ENCODE measurements around the gene ACR. TPM values are rescaled to one million over a fixed set of nuclear protein-coding genes. Genes with fewer than 3 reads are reported as not detected.
A peak's percentile ranks its signal among the peaks of the same experiment; 100 is the strongest.

Gene ACR
- total RNA-seq, 1 experiment from 2014 or later, result not detected

DNA sequence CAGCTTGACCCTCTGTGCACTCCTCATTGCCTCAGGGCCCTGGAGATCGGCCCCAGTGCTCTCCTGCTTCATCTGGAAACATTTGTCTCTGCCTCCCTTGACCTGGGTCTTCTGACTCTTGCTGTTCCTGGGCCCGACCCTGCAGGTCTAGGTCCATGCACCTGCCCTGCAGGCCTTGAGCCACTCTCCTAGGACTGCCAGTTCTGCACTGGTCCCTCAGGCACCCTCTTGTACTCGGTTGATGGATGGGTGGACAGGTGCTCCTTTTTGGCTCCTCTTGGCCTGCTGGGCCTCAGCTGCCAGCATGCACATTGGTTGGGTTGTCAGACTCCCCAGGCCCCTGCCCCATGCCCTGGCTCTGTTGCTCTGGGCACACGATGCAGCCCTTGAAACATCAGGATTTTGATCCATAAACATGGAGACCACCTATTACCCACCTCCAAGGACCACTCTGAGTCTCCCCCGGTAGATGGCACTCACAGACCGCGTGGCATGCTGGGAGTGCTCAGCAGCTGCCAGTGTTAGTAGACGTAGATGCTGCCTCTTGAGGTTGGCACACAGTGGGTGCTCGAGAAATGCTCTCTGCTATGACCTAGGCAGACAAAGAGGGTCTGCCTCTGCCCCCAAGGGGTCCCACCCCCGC lies 20.2 kb upstream of the ACR start:
- ChIA-PET CTCF (no interaction called here), POLR2A (ENCODE audit: low non-redundant PET) (no interaction called here)
- TF ChIP-seq EZH2 (IDR thresholded peaks at IDR 0.05; ENCODE audit: borderline replicate concordance, low read depth, low read length, poor library complexity, severe bottlenecking), result no peak
- TF ChIP-seq, protein P1, sequence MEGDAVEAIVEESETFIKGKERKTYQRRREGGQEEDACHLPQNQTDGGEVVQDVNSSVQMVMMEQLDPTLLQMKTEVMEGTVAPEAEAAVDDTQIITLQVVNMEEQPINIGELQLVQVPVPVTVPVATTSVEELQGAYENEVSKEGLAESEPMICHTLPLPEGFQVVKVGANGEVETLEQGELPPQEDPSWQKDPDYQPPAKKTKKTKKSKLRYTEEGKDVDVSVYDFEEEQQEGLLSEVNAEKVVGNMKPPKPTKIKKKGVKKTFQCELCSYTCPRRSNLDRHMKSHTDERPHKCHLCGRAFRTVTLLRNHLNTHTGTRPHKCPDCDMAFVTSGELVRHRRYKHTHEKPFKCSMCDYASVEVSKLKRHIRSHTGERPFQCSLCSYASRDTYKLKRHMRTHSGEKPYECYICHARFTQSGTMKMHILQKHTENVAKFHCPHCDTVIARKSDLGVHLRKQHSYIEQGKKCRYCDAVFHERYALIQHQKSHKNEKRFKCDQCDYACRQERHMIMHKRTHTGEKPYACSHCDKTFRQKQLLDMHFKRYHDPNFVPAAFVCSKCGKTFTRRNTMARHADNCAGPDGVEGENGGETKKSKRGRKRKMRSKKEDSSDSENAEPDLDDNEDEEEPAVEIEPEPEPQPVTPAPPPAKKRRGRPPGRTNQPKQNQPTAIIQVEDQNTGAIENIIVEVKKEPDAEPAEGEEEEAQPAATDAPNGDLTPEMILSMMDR (conservative IDR thresholded peaks at IDR 0.05; ENCODE audit: low read depth, low read length), result peak; percentile 31; the same call in 1 of the 2 replicates
- intact Hi-C loops (cut with micrococcal nuclease; ENCODE audit: unreplicated experiment), result no loop called here
- H3K27ac ChIP-seq (ENCODE audit: low read depth, low read length, poor library complexity, severe bottlenecking), result no peak overlapping the region
- no peaks in the 10 kb centered on the region for H3K36me3 ChIP-seq (ENCODE audit: insufficient read depth, low read length, poor library complexity, severe bottlenecking)
- no peaks in the 10 kb centered on the region for H3K4me1 ChIP-seq (ENCODE audit: insufficient read depth, low read length, poor library complexity, severe bottlenecking)
- H3K27me3 ChIP-seq (replicated peaks; ENCODE audit: insufficient read depth, low read depth, low read length, poor library complexity), result peaks cover 22% of the 10 kb centered on the region
- H3K9me3 ChIP-seq (ENCODE audit: low read depth, low read length, poor library complexity, severe bottlenecking), result no peaks in the 10 kb centered on the region
- no peak for DNase-seq (ENCODE audit: low spot score)
- BruUV-seq (replicated peaks), result no TSS peak
- no peak overlapping the region for H3K4me3 ChIP-seq (ENCODE audit: low read depth, low read length, poor library complexity, severe bottlenecking)

DNA sequence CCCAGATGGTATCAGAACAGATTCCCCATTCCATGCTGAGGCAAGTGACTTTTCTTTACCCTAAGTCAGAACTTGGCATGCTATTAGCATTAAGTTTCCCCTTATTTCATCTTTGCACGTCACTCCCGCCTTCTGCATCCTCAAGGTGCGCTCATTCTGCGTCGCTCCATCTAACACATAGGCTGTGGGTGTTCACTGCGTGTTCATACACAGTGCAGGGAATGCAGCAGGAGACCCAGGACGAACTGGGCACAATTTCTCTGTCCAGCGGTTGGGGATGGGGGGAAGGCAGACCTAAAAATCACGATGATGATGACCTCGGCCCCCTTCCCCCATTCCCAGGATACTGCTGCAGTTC lies 19.7 kb upstream of the ACR start:
- no peak for DNase-seq (ENCODE audit: low spot score)
- CTCF ChIA-PET, result no interaction called here
- no peak overlapping the region for H3K27ac ChIP-seq (ENCODE audit: low read depth, low read length, poor library complexity, severe bottlenecking)
- H3K36me3 ChIP-seq (ENCODE audit: insufficient read depth, low read length, poor library complexity, severe bottlenecking), result no peaks in the 10 kb centered on the region
- intact Hi-C loops (cut with micrococcal nuclease; ENCODE audit: unreplicated experiment), result no loop called here
- BruUV-seq (replicated peaks), result no TSS peak
- no peaks in the 10 kb centered on the region for H3K4me1 ChIP-seq (ENCODE audit: insufficient read depth, low read length, poor library complexity, severe bottlenecking)
- POLR2A ChIA-PET (ENCODE audit: low non-redundant PET), result no interaction called here
- H3K4me3 ChIP-seq (ENCODE audit: low read depth, low read length, poor library complexity, severe bottlenecking), result no peak overlapping the region
- no peak for TF ChIP-seq EZH2 (IDR thresholded peaks at IDR 0.05; ENCODE audit: borderline replicate concordance, low read depth, low read length, poor library complexity, severe bottlenecking)
- TF ChIP-seq, protein P1 (conservative IDR thresholded peaks at IDR 0.05; ENCODE audit: low read depth, low read length), result no peak
- H3K27me3 ChIP-seq (replicated peaks; ENCODE audit: insufficient read depth, low read depth, low read length, poor library complexity), result peaks cover 22% of the 10 kb centered on the region
- no peaks in the 10 kb centered on the region for H3K9me3 ChIP-seq (ENCODE audit: low read depth, low read length, poor library complexity, severe bottlenecking)

DNA sequence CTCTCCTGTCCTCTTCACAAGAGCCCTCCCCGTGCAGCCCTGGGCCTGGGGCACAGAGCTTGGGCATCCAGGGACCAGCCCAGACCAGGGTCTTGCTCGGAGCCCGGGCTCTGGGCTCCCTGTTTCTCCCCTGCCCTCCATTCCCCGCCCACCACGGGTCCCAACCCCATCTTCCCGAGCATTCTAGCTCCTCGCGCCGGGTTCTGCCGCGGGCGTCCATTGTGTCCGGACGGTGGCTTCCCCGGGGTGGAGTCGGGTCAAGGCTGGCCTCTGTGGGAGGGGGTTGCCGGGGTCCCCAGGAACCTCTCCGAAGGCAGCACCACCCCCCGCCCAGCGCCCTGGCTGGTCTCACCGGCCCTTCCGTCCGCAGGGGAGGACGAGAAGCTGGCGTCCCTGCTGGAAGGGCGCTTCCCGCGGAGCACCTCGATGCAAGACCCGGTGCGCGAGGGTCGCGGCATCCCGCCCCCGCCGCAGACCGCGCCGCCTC lies 18.1 kb upstream of the ACR start:
- intact Hi-C loops (cut with micrococcal nuclease; ENCODE audit: unreplicated experiment), result no loop called here
- no peaks in the 10 kb centered on the region for H3K4me1 ChIP-seq (ENCODE audit: insufficient read depth, low read length, poor library complexity, severe bottlenecking)
- BruUV-seq (replicated peaks), result no TSS peak
- CTCF ChIA-PET, result no interaction called here
- no peak overlapping the region for H3K27ac ChIP-seq (ENCODE audit: low read depth, low read length, poor library complexity, severe bottlenecking)
- H3K9me3 ChIP-seq (ENCODE audit: low read depth, low read length, poor library complexity, severe bottlenecking), result no peaks in the 10 kb centered on the region
- DNase-seq (ENCODE audit: low spot score), result no peak
- POLR2A ChIA-PET (ENCODE audit: low non-redundant PET), result no interaction called here
- no peak overlapping the region for H3K4me3 ChIP-seq (ENCODE audit: low read depth, low read length, poor library complexity, severe bottlenecking)
- peaks cover 22% of the 10 kb centered on the region for H3K27me3 ChIP-seq (replicated peaks; ENCODE audit: insufficient read depth, low read depth, low read length, poor library complexity)
- TF ChIP-seq EZH2 (IDR thresholded peaks at IDR 0.05; ENCODE audit: borderline replicate concordance, low read depth, low read length, poor library complexity, severe bottlenecking), result no peak
- TF ChIP-seq, protein P1 (conservative IDR thresholded peaks at IDR 0.05; ENCODE audit: low read depth, low read length), result no peak
- H3K36me3 ChIP-seq (ENCODE audit: insufficient read depth, low read length, poor library complexity, severe bottlenecking), result no peaks in the 10 kb centered on the region
